ENCODE measurements around the gene TSSC4. TPM values are rescaled to one million over a fixed set of nuclear protein-coding genes. Genes with fewer than 3 reads are reported as not detected.
"Not testable (repeated sequence)": the region's sequence is repeated elsewhere in the genome, so short reads cannot be mapped to it uniquely, and the experiment has no call there.

Gene TSSC4
- 120 and 128 TPM in 2 replicates for total RNA-seq (2014; rRNA removed; shearing (Covaris generic))

GRCh38 chr11:2400069-2400761, at the start of gene TSSC4:
Gene TSSC4, plus strand, starts transcription at chr11:2400750. Its CDS starts 1,884 bp downstream, at chr11:2402634.
- H3K4me3 ChIP-seq = peak within 1 kb of the TSS; percentile 74
- H3K4me1 ChIP-seq (replicated peaks) = peaks cover 25% of the 10 kb centered on the region
- H3K9me3 ChIP-seq (replicated peaks) = no peaks in the 10 kb centered on the region
- peak; percentile 100 for DNase-seq (ENCODE audit: low read depth in 1 of 2, low spot score in 2 of 2)
- H3K27ac ChIP-seq = peak within 1 kb of the TSS; percentile 93
- no peaks in the 10 kb centered on the region for H3K27me3 ChIP-seq (replicated peaks)
- H3K36me3 ChIP-seq = peaks cover 90% of the 10 kb centered on the region

- no peak overlapping the region for H3K27ac ChIP-seq
- no peak overlapping the region for H3K4me3 ChIP-seq
- no peaks in the 10 kb centered on the region for H3K4me1 ChIP-seq (replicated peaks)
- no peaks in the 10 kb centered on the region for H3K36me3 ChIP-seq
- H3K9me3 ChIP-seq (replicated peaks) = peaks cover 27% of the 10 kb centered on the region
- H3K27me3 ChIP-seq (replicated peaks) = no peaks in the 10 kb centered on the region
- DNase-seq (ENCODE audit: low read depth in 1 of 2, low spot score in 2 of 2) = no peak
Observed at GRCh38 chr11:2351701-2352100, 48.8 kb upstream of the TSSC4 start.

- no peaks in the 10 kb centered on the region for H3K27me3 ChIP-seq (replicated peaks)
- H3K36me3 ChIP-seq = no peaks in the 10 kb centered on the region
- no peaks in the 10 kb centered on the region for H3K4me1 ChIP-seq (replicated peaks)
- H3K27ac ChIP-seq = no peak overlapping the region
- H3K4me3 ChIP-seq = no peak overlapping the region
- H3K9me3 ChIP-seq (replicated peaks) = peaks cover 21% of the 10 kb centered on the region
- DNase-seq (ENCODE audit: low read depth in 1 of 2, low spot score in 2 of 2) = no peak
Observed at GRCh38 chr11:2352420-2352819, 48.1 kb upstream of the TSSC4 start.

- no peak for DNase-seq (ENCODE audit: low read depth in 1 of 2, low spot score in 2 of 2)
- H3K36me3 ChIP-seq = no peaks in the 10 kb centered on the region
- H3K9me3 ChIP-seq (replicated peaks) = peaks cover 2% of the 10 kb centered on the region; the same call in 1 of the 2 replicates
- H3K27ac ChIP-seq = no peak overlapping the region
- H3K4me3 ChIP-seq = no peak overlapping the region
- no peaks in the 10 kb centered on the region for H3K27me3 ChIP-seq (replicated peaks)
- no peaks in the 10 kb centered on the region for H3K4me1 ChIP-seq (replicated peaks)
Observed at GRCh38 chr11:2355000-2355644, 45.4 kb upstream of the TSSC4 start.

GRCh38 chr11:2357246-2357645, 43.3 kb upstream of the TSSC4 start:
- Histone ChIP-seq H3K27ac (no peak overlapping the region), H3K4me3 (no peak overlapping the region), H3K27me3 (replicated peaks) (no peaks in the 10 kb centered on the region), H3K9me3 (replicated peaks) (no peaks in the 10 kb centered on the region; the same call in 1 of the 2 replicates), H3K36me3 (no peaks in the 10 kb centered on the region), H3K4me1 (replicated peaks) (no peaks in the 10 kb centered on the region)
- no peak for DNase-seq (ENCODE audit: low read depth in 1 of 2, low spot score in 2 of 2)

- not testable (repeated sequence) for H3K36me3 ChIP-seq; H3K27me3 ChIP-seq (replicated peaks); H3K4me3 ChIP-seq; DNase-seq (ENCODE audit: low read depth in 1 of 2, low spot score in 2 of 2); H3K27ac ChIP-seq; H3K9me3 ChIP-seq (replicated peaks); H3K4me1 ChIP-seq (replicated peaks)
Observed at GRCh38 chr11:2357651-2358050, 42.9 kb upstream of the TSSC4 start.

GRCh38 chr11:2358754-2359442, 41.7 kb upstream of the TSSC4 start:
- Histone ChIP-seq H3K27me3 (replicated peaks) (no peaks in the 10 kb centered on the region), H3K4me3 (no peak overlapping the region), H3K4me1 (replicated peaks) (no peaks in the 10 kb centered on the region), H3K9me3 (replicated peaks) (no peaks in the 10 kb centered on the region; the same call in 1 of the 2 replicates), H3K27ac (no peak overlapping the region), H3K36me3 (no peaks in the 10 kb centered on the region)
- no peak for DNase-seq (ENCODE audit: low read depth in 1 of 2, low spot score in 2 of 2)

GRCh38 chr11:2359557-2359956, 41.0 kb upstream of the TSSC4 start:
- Histone ChIP-seq H3K27ac (no peak overlapping the region), H3K9me3 (replicated peaks) (no peaks in the 10 kb centered on the region; the same call in 1 of the 2 replicates), H3K4me1 (replicated peaks) (no peaks in the 10 kb centered on the region), H3K4me3 (no peak overlapping the region), H3K36me3 (no peaks in the 10 kb centered on the region), H3K27me3 (replicated peaks) (no peaks in the 10 kb centered on the region)
- no peak for DNase-seq (ENCODE audit: low read depth in 1 of 2, low spot score in 2 of 2)

GRCh38 chr11:2360081-2360642, 40.4 kb upstream of the TSSC4 start:
- H3K36me3 ChIP-seq = no peaks in the 10 kb centered on the region
- H3K4me3 ChIP-seq = no peak overlapping the region
- no peaks in the 10 kb centered on the region for H3K4me1 ChIP-seq (replicated peaks)
- H3K9me3 ChIP-seq (replicated peaks) = no peaks in the 10 kb centered on the region; the same call in 1 of the 2 replicates
- no peak overlapping the region for H3K27ac ChIP-seq
- no peak for DNase-seq (ENCODE audit: low read depth in 1 of 2, low spot score in 2 of 2)
- H3K27me3 ChIP-seq (replicated peaks) = no peaks in the 10 kb centered on the region

- Histone ChIP-seq H3K36me3 (no peaks in the 10 kb centered on the region), H3K4me1 (replicated peaks) (peaks cover 5% of the 10 kb centered on the region; the same call in 1 of the 2 replicates), H3K27ac (no peak overlapping the region), H3K4me3 (no peak overlapping the region), H3K27me3 (replicated peaks) (no peaks in the 10 kb centered on the region), H3K9me3 (replicated peaks) (no peaks in the 10 kb centered on the region)
- DNase-seq (ENCODE audit: low read depth in 1 of 2, low spot score in 2 of 2) = no peak
Observed at GRCh38 chr11:2361565-2361964, 39.0 kb upstream of the TSSC4 start.

- peaks cover 5% of the 10 kb centered on the region; the same call in 1 of the 2 replicates for H3K4me1 ChIP-seq (replicated peaks)
- H3K27ac ChIP-seq = no peak overlapping the region
- no peak overlapping the region for H3K4me3 ChIP-seq
- no peaks in the 10 kb centered on the region for H3K27me3 ChIP-seq (replicated peaks)
- no peaks in the 10 kb centered on the region for H3K9me3 ChIP-seq (replicated peaks)
- H3K36me3 ChIP-seq = no peaks in the 10 kb centered on the region
- DNase-seq (ENCODE audit: low read depth in 1 of 2, low spot score in 2 of 2) = no peak
Observed at GRCh38 chr11:2362414-2362813, 38.1 kb upstream of the TSSC4 start.

- Histone ChIP-seq H3K27me3 (replicated peaks) (no peaks in the 10 kb centered on the region), H3K4me3 (no peak overlapping the region), H3K27ac (no peak overlapping the region), H3K36me3 (no peaks in the 10 kb centered on the region), H3K4me1 (replicated peaks) (peaks cover 5% of the 10 kb centered on the region; the same call in 1 of the 2 replicates), H3K9me3 (replicated peaks) (no peaks in the 10 kb centered on the region)
- no peak for DNase-seq (ENCODE audit: low read depth in 1 of 2, low spot score in 2 of 2)
Observed at GRCh38 chr11:2363130-2363529, 37.4 kb upstream of the TSSC4 start.

GRCh38 chr11:2363577-2364370, 36.8 kb upstream of the TSSC4 start:
- H3K4me3 ChIP-seq = no peak overlapping the region
- peaks cover 5% of the 10 kb centered on the region; the same call in 1 of the 2 replicates for H3K4me1 ChIP-seq (replicated peaks)
- H3K27ac ChIP-seq = no peak overlapping the region
- no peaks in the 10 kb centered on the region for H3K36me3 ChIP-seq
- H3K9me3 ChIP-seq (replicated peaks) = no peaks in the 10 kb centered on the region
- DNase-seq (ENCODE audit: low read depth in 1 of 2, low spot score in 2 of 2) = no peak
- no peaks in the 10 kb centered on the region for H3K27me3 ChIP-seq (replicated peaks)
